ENCODE data around the gene ELMOD1. TPM values are rescaled to one million over a fixed set of nuclear protein-coding genes. Genes with fewer than 3 reads are reported as not detected.

ELMOD1 gene
- polyA plus RNA-seq (2012; ENCODE audit: low read depth, missing spikeins): not detected

GRCh38 chr11:107590460-107591377 lies at the start of gene ELMOD1:
ELMOD1 (plus strand) TSS chr11:107591147; CDS start chr11:107618190, 27,043 bp downstream.
- no peak for FAIRE-seq
- DNase-seq (ENCODE audit: insufficient read length, low spot score): peak; percentile 42
- TF ChIP-seq SPI1 (IDR thresholded peaks at IDR 0.05; ENCODE audit: low read depth, low read length) (no peak), POU2F2 (IDR thresholded peaks at IDR 0.05; ENCODE audit: low read depth, low read length) (no peak), TAF1 (IDR thresholded peaks at IDR 0.05; ENCODE audit: low read depth, low read length) (no peak), POLR2AphosphoS5 (IDR thresholded peaks at IDR 0.05; ENCODE audit: low read depth, low read length) (no peak), PAX5 (IDR thresholded peaks at IDR 0.05; ENCODE audit: insufficient read depth, low read length, severe bottlenecking) (no peak), POLR2A (IDR thresholded peaks at IDR 0.05; ENCODE audit: low read depth, low read length) (no peak)

GRCh38 chr11:107545101-107545514 lies 45.8 kb upstream of the ELMOD1 start:
- TF ChIP-seq POU2F2 (IDR thresholded peaks at IDR 0.05; ENCODE audit: low read depth, low read length) (no peak), TAF1 (IDR thresholded peaks at IDR 0.05; ENCODE audit: low read depth, low read length) (no peak), POLR2AphosphoS5 (IDR thresholded peaks at IDR 0.05; ENCODE audit: low read depth, low read length) (no peak)
- FAIRE-seq (no peak), DNase-seq (ENCODE audit: insufficient read length, low spot score) (no peak)

GRCh38 chr11:107547961-107548360 lies 43.0 kb upstream of the ELMOD1 start:
- TF ChIP-seq PAX5 (IDR thresholded peaks at IDR 0.05; ENCODE audit: insufficient read depth, low read length, severe bottlenecking) (no peak), POLR2AphosphoS5 (IDR thresholded peaks at IDR 0.05; ENCODE audit: low read depth, low read length) (no peak), POLR2A (IDR thresholded peaks at IDR 0.05; ENCODE audit: low read depth, low read length) (no peak), POU2F2 (IDR thresholded peaks at IDR 0.05; ENCODE audit: low read depth, low read length) (no peak), TAF1 (IDR thresholded peaks at IDR 0.05; ENCODE audit: low read depth, low read length) (no peak), SPI1 (IDR thresholded peaks at IDR 0.05; ENCODE audit: low read depth, low read length) (no peak)
- FAIRE-seq (no peak), DNase-seq (ENCODE audit: insufficient read length, low spot score) (no peak)

- no peak for TF ChIP-seq SPI1 (IDR thresholded peaks at IDR 0.05; ENCODE audit: low read depth, low read length)
- no peak for TF ChIP-seq POU2F2 (IDR thresholded peaks at IDR 0.05; ENCODE audit: low read depth, low read length)
- no peak for TF ChIP-seq TAF1 (IDR thresholded peaks at IDR 0.05; ENCODE audit: low read depth, low read length)
- TF ChIP-seq POLR2A (IDR thresholded peaks at IDR 0.05; ENCODE audit: low read depth, low read length): no peak
- TF ChIP-seq PAX5 (IDR thresholded peaks at IDR 0.05; ENCODE audit: insufficient read depth, low read length, severe bottlenecking): no peak
- TF ChIP-seq POLR2AphosphoS5 (IDR thresholded peaks at IDR 0.05; ENCODE audit: low read depth, low read length): no peak
- DNase-seq (ENCODE audit: insufficient read length, low spot score) (no peak), FAIRE-seq (peak; percentile 65)
These were observed 41.5 kb upstream of the ELMOD1 start for GRCh38 chr11:107549253-107549953.

- DNase-seq (ENCODE audit: insufficient read length, low spot score) (no peak), FAIRE-seq (no peak)
- no peak for TF ChIP-seq POLR2A (IDR thresholded peaks at IDR 0.05; ENCODE audit: low read depth, low read length)
These were observed 41.0 kb upstream of the ELMOD1 start for GRCh38 chr11:107549954-107550285.

GRCh38 chr11:107550304-107550703 lies 40.6 kb upstream of the ELMOD1 start:
- no peak for FAIRE-seq
- no peak for TF ChIP-seq POLR2A (IDR thresholded peaks at IDR 0.05; ENCODE audit: low read depth, low read length)
- no peak for DNase-seq (ENCODE audit: insufficient read length, low spot score)

- no peak for DNase-seq (ENCODE audit: insufficient read length, low spot score)
- TF ChIP-seq TAF1 (IDR thresholded peaks at IDR 0.05; ENCODE audit: low read depth, low read length) (no peak), PAX5 (IDR thresholded peaks at IDR 0.05; ENCODE audit: insufficient read depth, low read length, severe bottlenecking) (no peak), POU2F2 (IDR thresholded peaks at IDR 0.05; ENCODE audit: low read depth, low read length) (no peak), SPI1 (IDR thresholded peaks at IDR 0.05; ENCODE audit: low read depth, low read length) (no peak), POLR2AphosphoS5 (IDR thresholded peaks at IDR 0.05; ENCODE audit: low read depth, low read length) (no peak), POLR2A (IDR thresholded peaks at IDR 0.05; ENCODE audit: low read depth, low read length) (no peak)
These were observed 29.3 kb upstream of the ELMOD1 start for GRCh38 chr11:107561688-107562087.

GRCh38 chr11:107562647-107563208 lies 28.2 kb upstream of the ELMOD1 start:
- TF ChIP-seq POLR2A (IDR thresholded peaks at IDR 0.05; ENCODE audit: low read depth, low read length) (no peak), POLR2AphosphoS5 (IDR thresholded peaks at IDR 0.05; ENCODE audit: low read depth, low read length) (no peak), SPI1 (IDR thresholded peaks at IDR 0.05; ENCODE audit: low read depth, low read length) (no peak), TAF1 (IDR thresholded peaks at IDR 0.05; ENCODE audit: low read depth, low read length) (no peak), PAX5 (IDR thresholded peaks at IDR 0.05; ENCODE audit: insufficient read depth, low read length, severe bottlenecking) (no peak), POU2F2 (IDR thresholded peaks at IDR 0.05; ENCODE audit: low read depth, low read length) (no peak)
- DNase-seq (ENCODE audit: insufficient read length, low spot score) (no peak), FAIRE-seq (peak; percentile 38)

More at GRCh38 chr11:107561688-107562087, 29.3 kb upstream of the ELMOD1 start:
- FAIRE-seq: peak; percentile 50

- DNase-seq (ENCODE audit: insufficient read length, low spot score): no peak
- TF ChIP-seq TAF1 (IDR thresholded peaks at IDR 0.05; ENCODE audit: low read depth, low read length) (no peak), SPI1 (IDR thresholded peaks at IDR 0.05; ENCODE audit: low read depth, low read length) (no peak), POU2F2 (IDR thresholded peaks at IDR 0.05; ENCODE audit: low read depth, low read length) (no peak), POLR2AphosphoS5 (IDR thresholded peaks at IDR 0.05; ENCODE audit: low read depth, low read length) (no peak), PAX5 (IDR thresholded peaks at IDR 0.05; ENCODE audit: insufficient read depth, low read length, severe bottlenecking) (no peak), POLR2A (IDR thresholded peaks at IDR 0.05; ENCODE audit: low read depth, low read length) (no peak)
- FAIRE-seq: peak; percentile 92
These were observed 27.2 kb upstream of the ELMOD1 start for GRCh38 chr11:107563702-107564101.
